Kidney epithelial cell (primary cell): ENCODE data around the gene CCDC121. TPM values are rescaled to one million over a fixed set of nuclear protein-coding genes. Genes with fewer than 3 reads are reported as not detected.
A peak's percentile ranks its signal among the peaks of the same experiment; 100 is the strongest.

Source experiments
- DNase-seq: peaks from one replicate; pipeline ENCODE4 v3.0.0-alpha.2; 2010; ENCODE audit warnings: low read depth
- H3K27me3 ChIP-seq: 2 replicates; pipeline ENCODE4 v1.6.0; 2011; ENCODE audit warnings: low read length; ENCODE audit not compliant: control insufficient read depth, insufficient read depth
- H3K36me3 ChIP-seq: 2 replicates; pipeline ENCODE4 v1.5.1; 2011; ENCODE audit warnings: low read length; ENCODE audit not compliant: control insufficient read depth, insufficient read depth
- H3K4me3 ChIP-seq: 2 replicates; pipeline ENCODE4 v1.5.1; 2011; ENCODE audit warnings: low read depth, mild to moderate bottlenecking, control low read depth, low read length
- CTCF ChIP-seq: IDR thresholded peaks from 2 replicates; pipeline ENCODE4 v1.5.1; 2011; ENCODE audit warnings: mild to moderate bottlenecking, moderate library complexity, low read length, control low read depth, inconsistent platforms; ENCODE audit not compliant: insufficient read depth, poor library complexity, severe bottlenecking
- total RNA-seq: library from RNA; depleted of rRNA; stranded (reverse); fragments of >200 nt; gene quantifications from 2 replicates; pipeline ENCODE4 v1.2.3, GENCODE V29; 2015

The CCDC121 gene
- total RNA-seq, 1 donor from 2014 or later: 3.6 TPM

GRCh38 chr2:27588308-27588707 lies 40.5 kb downstream of the CCDC121 start:
- no peak for TF ChIP-seq CTCF
- no peaks in the 10 kb centered on the region for H3K36me3 ChIP-seq
- no peak overlapping the region for H3K4me3 ChIP-seq
- no peak for DNase-seq
- H3K27me3 ChIP-seq: no peaks in the 10 kb centered on the region

GRCh38 chr2:27587025-27587424 lies 41.8 kb downstream of the CCDC121 start:
- Histone ChIP-seq H3K36me3 (no peaks in the 10 kb centered on the region), H3K27me3 (no peaks in the 10 kb centered on the region), H3K4me3 (no peak overlapping the region)
- DNase-seq: no peak
- TF ChIP-seq CTCF: no peak

GRCh38 chr2:27584597-27584996 lies 44.2 kb downstream of the CCDC121 start:
- Histone ChIP-seq H3K36me3 (no peaks in the 10 kb centered on the region), H3K4me3 (no peak overlapping the region), H3K27me3 (no peaks in the 10 kb centered on the region)
- TF ChIP-seq CTCF: no peak
- no peak for DNase-seq

GRCh38 chr2:27583390-27583915 lies 45.4 kb downstream of the CCDC121 start:
- no peaks in the 10 kb centered on the region for H3K36me3 ChIP-seq
- no peaks in the 10 kb centered on the region for H3K27me3 ChIP-seq
- no peak for DNase-seq
- peak overlapping the region; percentile 61 for H3K4me3 ChIP-seq
- TF ChIP-seq CTCF: no peak

GRCh38 chr2:27582695-27583389 lies 46.0 kb downstream of the CCDC121 start, which contains the start of gene ZNF512:
Gene ZNF512, plus strand, starts transcription at chr2:27583042. Its CDS starts 71 bp downstream, at chr2:27583113.
- H3K27me3 ChIP-seq: no peaks in the 10 kb centered on the region
- peak; percentile 72 for DNase-seq
- TF ChIP-seq CTCF: no peak
- H3K4me3 ChIP-seq: peak within 1 kb of the TSS; percentile 61
- no peaks in the 10 kb centered on the region for H3K36me3 ChIP-seq
